MM.1S (cell line): Measurements from ENCODE around the gene SDCBP2.

Experiments used
- DNase-seq: peaks from one replicate; pipeline ENCODE4 v3.0.0-alpha.2; 2015
- H2AFZ ChIP-seq: fragments of 300-600 bp; sonication (generic); 2 replicates; pipeline ENCODE4 v1.6.0; 2016; ENCODE audit warnings: antibody characterized with exemption, low read length
- H3F3A ChIP-seq: fragments of 300-600 bp; sonication (generic); 2 replicates; pipeline ENCODE4 v1.6.1; 2016; ENCODE audit warnings: mild to moderate bottlenecking, antibody characterized with exemption, low read length, moderate library complexity, mixed read lengths; ENCODE audit not compliant: insufficient read depth
- H3K27ac ChIP-seq: fragments of 300-600 bp; sonication (generic); 2 replicates; pipeline ENCODE4 v1.5.1; 2016; ENCODE audit warnings: mild to moderate bottlenecking, low read length
- H3K27me3 ChIP-seq: fragments of 300-600 bp; sonication (generic); replicated peaks from 2 replicates; pipeline ENCODE4 v1.6.0; 2016; ENCODE audit warnings: low read length; ENCODE audit not compliant: insufficient read depth
- H3K36me3 ChIP-seq: fragments of 300-600 bp; sonication (generic); replicated peaks from 2 replicates; pipeline ENCODE4 v1.6.1; 2016; ENCODE audit warnings: mild to moderate bottlenecking, low read length, mixed read lengths; ENCODE audit not compliant: insufficient read depth
- H3K4me1 ChIP-seq: fragments of 300-600 bp; sonication (generic); 2 replicates; pipeline ENCODE4 v1.6.1; 2016; ENCODE audit warnings: low read length, mixed read lengths
- H3K4me2 ChIP-seq: fragments of 300-600 bp; sonication (generic); 2 replicates; pipeline ENCODE4 v1.6.0; 2016; ENCODE audit warnings: low read depth, low read length
- H3K4me3 ChIP-seq: fragments of 300-600 bp; sonication (generic); 2 replicates; pipeline ENCODE4 v1.5.1; 2016; ENCODE audit warnings: low read length, mixed read lengths
- H3K79me2 ChIP-seq: fragments of 300-600 bp; sonication (generic); 2 replicates; pipeline ENCODE4 v1.6.1; 2016; ENCODE audit warnings: mixed run types, low read length, mixed read lengths
- H3K9ac ChIP-seq: fragments of 300-600 bp; sonication (generic); 2 replicates; pipeline ENCODE4 v1.6.1; 2016; ENCODE audit warnings: low read length, mixed read lengths
- H3K9me2 ChIP-seq: fragments of 300-600 bp; sonication (generic); replicated peaks from 2 replicates; pipeline ENCODE4 v1.6.1; 2016; ENCODE audit warnings: mild to moderate bottlenecking, low read length, mixed read lengths; ENCODE audit not compliant: insufficient read depth
- H3K9me3 ChIP-seq: fragments of 300-600 bp; sonication (generic); replicated peaks from 2 replicates; pipeline ENCODE4 v1.6.1; 2016; ENCODE audit warnings: mild to moderate bottlenecking, low read length, mixed read lengths; ENCODE audit not compliant: insufficient read depth
- H4K20me1 ChIP-seq: fragments of 300-600 bp; sonication (generic); 2 replicates; pipeline ENCODE4 v1.6.1; 2016; ENCODE audit warnings: mild to moderate bottlenecking, low read length, moderate library complexity, mixed read lengths; ENCODE audit not compliant: insufficient read depth
- EZH2 ChIP-seq: fragments of 300-600 bp; sonication (generic); optimal IDR thresholded peaks from 2 replicates; pipeline ENCODE3; 2017; ENCODE audit warnings: low read depth, mild to moderate bottlenecking, antibody characterized with exemption, low read length, mixed read lengths
- EZH2phosphoT487 ChIP-seq: fragments of 300-600 bp; sonication (generic); IDR thresholded peaks from 2 replicates; pipeline ENCODE4 v1.6.1; 2018; ENCODE audit warnings: antibody characterized with exemption, low read length
- TF ChIP-seq, protein P1 (sequence below): fragments of 300-600 bp; sonication (generic); IDR thresholded peaks from 2 replicates; pipeline ENCODE4 v1.5.1; 2016; ENCODE audit warnings: antibody characterized with exemption, low read length, mixed read lengths

SDCBP2 gene

DNA sequence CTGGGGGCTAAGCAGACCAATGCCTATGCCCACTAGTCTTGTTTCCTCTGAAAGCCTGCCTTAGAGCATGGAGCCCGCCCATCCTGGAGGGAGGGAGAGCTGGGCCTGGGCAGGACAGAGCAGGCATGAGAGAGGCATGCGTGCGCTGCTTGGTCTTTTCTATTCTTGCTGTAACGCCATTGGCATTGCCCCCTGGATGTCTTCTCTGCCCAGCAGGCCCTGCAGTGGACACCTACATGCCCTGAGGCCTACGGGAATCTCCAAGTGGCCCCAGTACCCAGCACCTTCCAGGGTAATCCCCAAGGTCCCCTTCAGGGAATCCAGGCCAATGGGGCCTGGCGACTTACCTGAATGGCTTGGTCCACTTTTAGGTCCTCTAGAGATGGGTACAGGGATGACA lies 8.9 kb downstream of the SDCBP2 start:
- no peaks in the 10 kb centered on the region for H3K36me3 ChIP-seq
- TF ChIP-seq, protein P1, sequence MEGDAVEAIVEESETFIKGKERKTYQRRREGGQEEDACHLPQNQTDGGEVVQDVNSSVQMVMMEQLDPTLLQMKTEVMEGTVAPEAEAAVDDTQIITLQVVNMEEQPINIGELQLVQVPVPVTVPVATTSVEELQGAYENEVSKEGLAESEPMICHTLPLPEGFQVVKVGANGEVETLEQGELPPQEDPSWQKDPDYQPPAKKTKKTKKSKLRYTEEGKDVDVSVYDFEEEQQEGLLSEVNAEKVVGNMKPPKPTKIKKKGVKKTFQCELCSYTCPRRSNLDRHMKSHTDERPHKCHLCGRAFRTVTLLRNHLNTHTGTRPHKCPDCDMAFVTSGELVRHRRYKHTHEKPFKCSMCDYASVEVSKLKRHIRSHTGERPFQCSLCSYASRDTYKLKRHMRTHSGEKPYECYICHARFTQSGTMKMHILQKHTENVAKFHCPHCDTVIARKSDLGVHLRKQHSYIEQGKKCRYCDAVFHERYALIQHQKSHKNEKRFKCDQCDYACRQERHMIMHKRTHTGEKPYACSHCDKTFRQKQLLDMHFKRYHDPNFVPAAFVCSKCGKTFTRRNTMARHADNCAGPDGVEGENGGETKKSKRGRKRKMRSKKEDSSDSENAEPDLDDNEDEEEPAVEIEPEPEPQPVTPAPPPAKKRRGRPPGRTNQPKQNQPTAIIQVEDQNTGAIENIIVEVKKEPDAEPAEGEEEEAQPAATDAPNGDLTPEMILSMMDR, result no peak
- TF ChIP-seq EZH2 (no peak), EZH2phosphoT487 (no peak)
- H3K4me2 ChIP-seq, result no peak overlapping the region
- H3K9me2 ChIP-seq, result no peaks in the 10 kb centered on the region
- DNase-seq, result no peak
- H2AFZ ChIP-seq, result no peak overlapping the region
- peaks cover 9% of the 10 kb centered on the region; the same call in 1 of the 2 replicates for H3F3A ChIP-seq
- H3K4me1 ChIP-seq, result peaks cover 17% of the 10 kb centered on the region
- no peak overlapping the region for H3K27ac ChIP-seq
- H3K9me3 ChIP-seq, result no peaks in the 10 kb centered on the region
- no peaks in the 10 kb centered on the region for H3K79me2 ChIP-seq
- no peaks in the 10 kb centered on the region for H4K20me1 ChIP-seq
- no peak overlapping the region for H3K9ac ChIP-seq
- H3K27me3 ChIP-seq, result no peaks in the 10 kb centered on the region
- H3K4me3 ChIP-seq, result no peak overlapping the region

DNA sequence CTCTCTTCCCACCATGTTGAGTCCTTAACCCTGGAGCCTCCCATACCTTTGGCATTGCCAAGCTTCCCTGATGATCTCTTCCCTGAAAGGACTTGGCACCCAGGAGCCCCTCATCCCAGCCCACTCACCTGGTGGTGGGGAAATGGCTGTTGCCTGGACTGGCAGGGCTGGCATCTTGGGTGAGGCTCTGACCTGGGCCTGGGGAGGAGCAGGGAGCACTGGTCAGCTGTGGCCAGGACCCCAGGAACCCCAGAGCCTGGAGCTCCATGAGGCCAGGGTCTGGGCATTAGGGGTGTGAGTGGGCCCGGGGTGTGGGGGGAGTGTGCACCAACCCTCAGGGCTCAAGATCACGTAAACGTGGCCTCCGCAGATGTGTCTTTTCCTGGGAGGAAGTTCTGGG lies 9.5 kb downstream of the SDCBP2 start:
- H3K9me2 ChIP-seq, result no peaks in the 10 kb centered on the region
- no peaks in the 10 kb centered on the region for H4K20me1 ChIP-seq
- H3K4me2 ChIP-seq, result no peak overlapping the region
- TF ChIP-seq EZH2phosphoT487 (no peak), EZH2 (no peak)
- TF ChIP-seq, protein P1, result no peak
- H3K27ac ChIP-seq, result no peak overlapping the region
- no peaks in the 10 kb centered on the region for H3K79me2 ChIP-seq
- H3K4me3 ChIP-seq, result no peak overlapping the region
- H3K9ac ChIP-seq, result no peak overlapping the region
- H2AFZ ChIP-seq, result no peak overlapping the region
- no peak for DNase-seq
- H3K36me3 ChIP-seq, result no peaks in the 10 kb centered on the region
- peaks cover 14% of the 10 kb centered on the region for H3K4me1 ChIP-seq
- H3K27me3 ChIP-seq, result no peaks in the 10 kb centered on the region
- H3K9me3 ChIP-seq, result no peaks in the 10 kb centered on the region
- peaks cover 9% of the 10 kb centered on the region; the same call in 1 of the 2 replicates for H3F3A ChIP-seq

DNA sequence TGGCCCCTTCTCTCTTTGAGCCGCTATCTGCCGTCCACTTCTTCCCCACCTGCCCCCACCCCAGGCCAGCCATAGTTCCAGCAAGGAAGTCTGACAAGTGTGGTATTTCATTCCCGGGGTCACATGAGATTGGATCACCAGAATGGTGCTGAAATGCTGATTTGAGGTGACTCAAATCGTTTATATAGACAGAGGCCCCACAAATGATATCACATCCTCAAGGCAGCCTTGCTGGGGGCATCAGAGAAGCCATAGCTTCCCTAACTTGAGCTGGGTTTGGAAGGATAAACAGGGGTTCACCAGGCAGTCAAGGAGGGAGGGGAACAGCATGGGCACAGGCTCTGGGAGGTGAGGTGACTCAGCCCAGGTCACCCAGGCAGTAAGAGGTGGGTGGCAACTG lies 9.9 kb downstream of the SDCBP2 start:
- no peak overlapping the region for H3K9ac ChIP-seq
- H3K4me1 ChIP-seq, result peaks cover 13% of the 10 kb centered on the region
- H3K9me2 ChIP-seq, result no peaks in the 10 kb centered on the region
- H2AFZ ChIP-seq, result no peak overlapping the region
- H3K9me3 ChIP-seq, result no peaks in the 10 kb centered on the region
- H3K27me3 ChIP-seq, result no peaks in the 10 kb centered on the region
- H3K79me2 ChIP-seq, result no peaks in the 10 kb centered on the region
- no peaks in the 10 kb centered on the region for H3K36me3 ChIP-seq
- no peak overlapping the region for H3K27ac ChIP-seq
- no peak overlapping the region for H3K4me2 ChIP-seq
- TF ChIP-seq EZH2phosphoT487 (no peak), EZH2 (no peak)
- TF ChIP-seq, protein P1, result no peak
- H3F3A ChIP-seq, result peaks cover 9% of the 10 kb centered on the region; the same call in 1 of the 2 replicates
- H3K4me3 ChIP-seq, result no peak overlapping the region
- no peaks in the 10 kb centered on the region for H4K20me1 ChIP-seq
- DNase-seq, result no peak
